Activated T-helper 2 cell treated with anti-CD3 and anti-CD28 coated beads, Interferon-gamma antibody, Interleukin-2, Interleukin-4, amounts not matched to agents 10 μg/mL and 5 μg/mL and 100 μg/mL, durations not matched to agents 14 hours and 24 hours and 36 hours (primary cell): ENCODE data around the gene ANKRD28. TPM values are rescaled to one million over a fixed set of nuclear protein-coding genes. Genes with fewer than 3 reads are reported as not detected.

Experiments
- DNase-seq: peaks from one replicate; pipeline ENCODE4 v3.0.0; 2021; ENCODE audit warnings: low spot score
- H3K27ac Mint-ChIP-seq: one replicate; pipeline ENCODE4 v1.8.0; 2021; ENCODE audit warnings: mixed read lengths
- H3K27me3 Mint-ChIP-seq: one replicate; pipeline ENCODE4 v1.8.0; 2021; ENCODE audit warnings: low read depth, mixed read lengths
- H3K36me3 Mint-ChIP-seq: one replicate; pipeline ENCODE4 v1.8.0; 2021; ENCODE audit warnings: low read depth, mixed read lengths
- H3K4me1 Mint-ChIP-seq: one replicate; pipeline ENCODE4 v1.8.0; 2021; ENCODE audit warnings: low read depth, mixed read lengths
- H3K4me3 Mint-ChIP-seq: one replicate; pipeline ENCODE4 v1.8.0; 2021; ENCODE audit warnings: low read depth, mild to moderate bottlenecking, moderate library complexity, mixed read lengths
- H3K9me3 Mint-ChIP-seq: one replicate; pipeline ENCODE4 v1.8.0; 2021; ENCODE audit warnings: mixed read lengths
- intact Hi-C: fragments of 100-400 bp; cut with micrococcal nuclease; formaldehyde crosslinking; loops from one replicate; pipeline ENCODE4 v1.15.1; 2023
- total RNA-seq: library from RNA; stranded (reverse); gene quantifications from 2 replicates; pipeline ENCODE4 v1.2.3, GENCODE V29; 2022

Gene ANKRD28
- total RNA-seq, 1 donor from 2014 or later: 44.2 TPM

GRCh38 chr3:15798533-15799245 is 910 bp upstream of the ANKRD28 start:
- intact Hi-C loops: loop anchor here (2.0 to 5.0 kb wide), 3 partner anchors 71 to 514 kb away; no protein-coding TSS in a partner anchor
- H3K4me3 Mint-ChIP-seq: peak overlapping the region; percentile 51
- no peak for DNase-seq
- H3K27ac Mint-ChIP-seq: peak overlapping the region; percentile 79
- H3K9me3 Mint-ChIP-seq: peaks cover 6% of the 10 kb centered on the region
- H3K36me3 Mint-ChIP-seq: peaks cover 21% of the 10 kb centered on the region
- peaks cover 75% of the 10 kb centered on the region for H3K4me1 Mint-ChIP-seq
- no peaks in the 10 kb centered on the region for H3K27me3 Mint-ChIP-seq

- Mint-ChIP-seq H3K4me1 (peaks cover 73% of the 10 kb centered on the region), H3K36me3 (peaks cover 25% of the 10 kb centered on the region), H3K27ac (peak overlapping the region; percentile 92), H3K9me3 (peaks cover 4% of the 10 kb centered on the region), H3K27me3 (no peaks in the 10 kb centered on the region), H3K4me3 (peak overlapping the region; percentile 81)
- intact Hi-C loops: loop anchor here (1.0 to 5.0 kb wide), 6 partner anchors 16 to 515 kb away; no protein-coding TSS in a partner anchor
- DNase-seq: no peak
Observed at GRCh38 chr3:15796771-15797641, 773 bp downstream of the ANKRD28 start.

GRCh38 chr3:15796331-15796730 is 1.4 kb downstream of the ANKRD28 start:
- Mint-ChIP-seq H3K4me3 (peak overlapping the region; percentile 81), H3K27ac (peak overlapping the region; percentile 92), H3K4me1 (peaks cover 73% of the 10 kb centered on the region), H3K27me3 (no peaks in the 10 kb centered on the region), H3K36me3 (peaks cover 32% of the 10 kb centered on the region), H3K9me3 (peaks cover 7% of the 10 kb centered on the region)
- DNase-seq: no peak
- intact Hi-C loops: loop anchor here (1.0 to 5.0 kb wide), 4 partner anchors 16 to 516 kb away; no protein-coding TSS in a partner anchor

DNA sequence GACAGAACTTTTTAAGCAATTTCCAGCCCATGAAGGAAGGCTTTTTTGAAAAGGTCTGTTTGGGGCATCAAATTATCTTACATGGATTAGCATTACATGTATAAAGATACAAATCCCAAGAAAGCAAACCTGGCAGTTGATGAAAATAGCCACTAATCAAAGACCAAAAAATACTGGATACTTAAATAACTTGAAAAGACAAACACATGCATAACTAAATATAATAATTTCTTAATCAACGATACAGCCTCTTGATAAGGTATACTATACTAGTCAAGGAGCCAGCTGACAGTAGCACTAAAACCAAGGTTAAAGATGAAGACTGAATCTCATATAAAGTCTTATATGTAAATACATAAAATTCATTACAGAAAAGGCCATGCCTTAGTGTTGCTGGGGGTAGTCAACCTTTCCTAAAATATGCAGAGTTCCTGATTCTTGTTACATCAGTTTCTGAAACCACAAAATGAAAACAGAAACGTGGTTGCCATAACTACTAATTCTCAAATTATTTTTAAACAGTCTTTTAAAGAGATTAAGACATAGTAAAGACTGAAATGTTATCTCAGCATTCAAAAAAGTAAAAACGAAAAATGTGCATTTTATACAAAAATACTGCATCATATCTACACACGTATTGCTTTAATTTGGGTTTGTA is 2.0 kb downstream of the ANKRD28 start:
- peaks cover 73% of the 10 kb centered on the region for H3K4me1 Mint-ChIP-seq
- peaks cover 12% of the 10 kb centered on the region for H3K9me3 Mint-ChIP-seq
- DNase-seq: no peak
- H3K27me3 Mint-ChIP-seq: no peaks in the 10 kb centered on the region
- peak overlapping the region; percentile 92 for H3K27ac Mint-ChIP-seq
- H3K36me3 Mint-ChIP-seq: peaks cover 38% of the 10 kb centered on the region
- peak overlapping the region; percentile 81 for H3K4me3 Mint-ChIP-seq
- intact Hi-C loops: loop anchor here (1.0 to 5.0 kb wide), 4 partner anchors 17 to 517 kb away; no protein-coding TSS in a partner anchor

- no peak for DNase-seq
- intact Hi-C loops: loop anchor here (5.0 kb wide), 3 partner anchors 68 to 698 kb away; partner anchors contain the start of gene RBSN
- Mint-ChIP-seq H3K27ac (peak overlapping the region; percentile 92), H3K36me3 (peaks cover 45% of the 10 kb centered on the region), H3K27me3 (no peaks in the 10 kb centered on the region), H3K4me1 (peaks cover 74% of the 10 kb centered on the region), H3K9me3 (peaks cover 18% of the 10 kb centered on the region), H3K4me3 (peak overlapping the region; percentile 81)
Observed at GRCh38 chr3:15794842-15795650, 2.7 kb downstream of the ANKRD28 start.

DNA sequence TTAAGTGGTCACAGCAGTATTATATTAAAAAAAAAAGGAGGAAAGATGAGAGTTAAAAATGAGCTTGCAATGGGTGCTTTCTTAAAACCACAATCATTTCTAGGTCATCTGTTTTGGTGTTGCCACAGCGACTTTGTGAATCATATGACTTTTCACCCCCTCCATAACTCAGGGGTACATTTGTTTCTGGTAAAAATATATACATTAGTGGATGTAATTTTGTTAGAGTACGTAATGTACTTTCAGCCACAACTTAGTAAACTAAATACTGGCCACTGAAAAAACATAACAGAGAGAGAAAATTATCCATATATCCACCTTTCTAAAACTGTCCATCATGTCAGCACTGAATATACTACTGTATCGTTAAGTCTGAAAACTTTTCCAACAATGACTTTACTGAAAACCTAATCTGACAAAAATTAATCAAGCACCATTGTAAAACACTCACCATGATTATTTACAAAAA is 3.4 kb downstream of the ANKRD28 start:
- H3K9me3 Mint-ChIP-seq: peaks cover 22% of the 10 kb centered on the region
- H3K4me1 Mint-ChIP-seq: peaks cover 73% of the 10 kb centered on the region
- peak overlapping the region; percentile 70 for H3K4me3 Mint-ChIP-seq
- intact Hi-C loops: loop anchor here (5.0 kb wide), 1 partner anchor 697 kb away; the partner anchor contains the start of gene RBSN
- no peak for DNase-seq
- peaks cover 50% of the 10 kb centered on the region for H3K36me3 Mint-ChIP-seq
- no peaks in the 10 kb centered on the region for H3K27me3 Mint-ChIP-seq
- H3K27ac Mint-ChIP-seq: peak overlapping the region; percentile 74

DNA sequence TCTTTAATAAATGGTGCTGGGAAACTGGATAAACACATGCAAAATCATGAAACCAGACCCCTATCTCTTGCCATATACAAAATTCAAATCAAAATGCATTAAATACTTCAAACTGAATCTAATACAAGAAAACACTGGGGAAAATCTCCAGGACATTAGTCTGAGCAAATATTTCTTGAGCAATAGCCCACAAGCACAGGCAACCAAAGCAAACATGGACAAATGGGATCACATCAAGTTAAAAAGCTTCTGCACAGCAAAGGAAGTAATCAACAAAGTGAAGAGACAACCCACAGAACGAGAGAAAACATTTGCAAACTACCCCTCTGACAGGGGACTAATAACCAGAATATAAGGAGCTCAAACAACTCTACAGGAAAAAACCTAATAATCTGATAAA is 6.3 kb downstream of the ANKRD28 start:
- Mint-ChIP-seq H3K9me3 (peaks cover 22% of the 10 kb centered on the region), H3K4me1 (peaks cover 61% of the 10 kb centered on the region), H3K4me3 (no peak overlapping the region), H3K27ac (no peak overlapping the region), H3K36me3 (peaks cover 59% of the 10 kb centered on the region), H3K27me3 (no peaks in the 10 kb centered on the region)
- intact Hi-C loops: loop anchor here (5.0 kb wide), 1 partner anchor 694 kb away; the partner anchor contains the start of gene RBSN
- DNase-seq: no peak

DNA sequence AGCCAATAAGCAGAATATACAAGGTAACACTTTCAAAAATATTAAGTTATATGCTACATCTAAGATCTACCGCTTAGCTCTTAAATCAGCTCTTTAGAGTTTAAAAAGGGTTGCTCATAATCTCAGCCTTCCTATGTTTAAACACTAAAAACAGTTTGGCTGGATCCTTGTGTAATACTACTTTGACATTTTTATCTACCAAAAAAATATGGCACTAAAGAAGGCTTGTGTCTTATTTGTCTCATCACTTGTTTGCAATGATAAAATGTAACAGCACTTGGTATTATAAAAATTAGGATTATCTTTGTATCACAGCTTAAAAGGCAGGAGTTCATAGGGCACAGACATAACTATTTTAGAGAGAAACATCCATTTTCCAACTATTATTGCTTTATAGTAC is 9.8 kb downstream of the ANKRD28 start:
- no peak overlapping the region for H3K4me3 Mint-ChIP-seq
- peaks cover 22% of the 10 kb centered on the region for H3K9me3 Mint-ChIP-seq
- H3K4me1 Mint-ChIP-seq: peaks cover 56% of the 10 kb centered on the region
- H3K27ac Mint-ChIP-seq: no peak overlapping the region
- intact Hi-C loops: no loop called here
- no peaks in the 10 kb centered on the region for H3K27me3 Mint-ChIP-seq
- DNase-seq: no peak
- peaks cover 75% of the 10 kb centered on the region for H3K36me3 Mint-ChIP-seq

GRCh38 chr3:15787526-15787925 is 10.3 kb downstream of the ANKRD28 start:
- Mint-ChIP-seq H3K9me3 (peaks cover 22% of the 10 kb centered on the region), H3K27me3 (no peaks in the 10 kb centered on the region), H3K4me3 (no peak overlapping the region), H3K36me3 (peaks cover 76% of the 10 kb centered on the region), H3K27ac (no peak overlapping the region), H3K4me1 (peaks cover 60% of the 10 kb centered on the region)
- DNase-seq: no peak
- intact Hi-C loops: no loop called here

DNA sequence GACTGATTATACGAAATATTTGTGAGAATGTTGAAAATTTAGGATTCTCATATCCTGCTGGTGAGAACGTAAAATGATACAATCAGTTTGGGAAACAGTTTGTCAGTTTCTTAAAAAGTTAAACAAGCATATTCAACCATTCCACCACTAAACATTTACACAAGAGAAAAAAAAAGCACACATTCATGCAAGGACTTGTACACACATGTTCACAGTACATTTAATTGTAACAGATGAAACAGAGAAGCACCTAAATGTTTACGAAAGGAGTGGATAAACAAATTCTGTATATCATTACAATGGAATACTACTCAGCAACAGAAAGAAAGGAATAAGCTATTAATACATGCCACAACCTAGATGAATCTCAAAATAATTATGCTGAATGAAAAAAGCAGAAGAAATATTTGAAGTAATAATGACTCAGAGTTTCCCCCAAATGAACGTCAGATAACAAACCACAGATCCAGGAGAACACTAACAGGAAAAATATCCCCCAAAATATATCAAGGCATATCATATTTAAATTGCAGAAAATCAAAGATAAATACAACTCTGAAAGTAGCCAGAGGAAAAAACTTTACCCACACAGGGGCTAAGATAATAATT is 14.3 kb downstream of the ANKRD28 start:
- peaks cover 38% of the 10 kb centered on the region for H3K4me1 Mint-ChIP-seq
- H3K9me3 Mint-ChIP-seq: no peaks in the 10 kb centered on the region
- no peak overlapping the region for H3K27ac Mint-ChIP-seq
- DNase-seq: no peak
- H3K36me3 Mint-ChIP-seq: peaks cover 71% of the 10 kb centered on the region
- H3K27me3 Mint-ChIP-seq: no peaks in the 10 kb centered on the region
- no peak overlapping the region for H3K4me3 Mint-ChIP-seq
- intact Hi-C loops: no loop called here

GRCh38 chr3:15782429-15782828 is 15.3 kb downstream of the ANKRD28 start:
- Mint-ChIP-seq H3K4me3 (no peak overlapping the region), H3K9me3 (no peaks in the 10 kb centered on the region), H3K27ac (no peak overlapping the region), H3K27me3 (no peaks in the 10 kb centered on the region), H3K36me3 (peaks cover 75% of the 10 kb centered on the region), H3K4me1 (peaks cover 33% of the 10 kb centered on the region)
- intact Hi-C loops: no loop called here
- DNase-seq: no peak
